Fibroblast of lung (primary cell): Measurements from ENCODE around the gene CD164.

Experiments used
- CTCF ChIP-seq, 2 donors: IDR thresholded peaks in 1 of 2; conservative IDR thresholded peaks in 1 of 2; 1 replicate in 1 of 2; 2 replicates in 1 of 2; pipeline ENCODE4 v1.5.1; 2011 to 2012; ENCODE audit warnings: low read length in 2 of 2, control low read depth in 1 of 2, inconsistent platforms in 1 of 2, low read depth in 1 of 2, mild to moderate bottlenecking in 1 of 2
- EZH2 ChIP-seq: IDR thresholded peaks from 2 replicates; pipeline ENCODE4 v1.5.1; 2012; ENCODE audit warnings: low read length, control low read depth, mild to moderate bottlenecking; ENCODE audit errors: missing control alignments

GRCh38 chr6:109344226-109344625, 38.0 kb downstream of the CD164 start:
- TF ChIP-seq EZH2 = no peak
- TF ChIP-seq CTCF (conservative IDR thresholded peaks at IDR 0.05 in 1 of 2, IDR thresholded peaks at IDR 0.05 in 1 of 2; ENCODE audit: low read depth in 1 of 2, low read length in 2 of 2) = no peak
